Pulmonary artery endothelial cell (primary cell): ENCODE measurements around the gene HLF. TPM values are rescaled to one million over a fixed set of nuclear protein-coding genes. Genes with fewer than 3 reads are reported as not detected.

ENCODE experiments used
- DNase-seq: peaks from one replicate; pipeline ENCODE4 v3.0.0-alpha.2; 2011; ENCODE audit warnings: low read depth, low spot score
- total RNA-seq: library from RNA; depleted of rRNA; stranded (reverse); fragments of >200 nt; gene quantifications from 2 replicates; pipeline ENCODE4 v1.2.3, GENCODE V29; 2014

The HLF gene
- total RNA-seq, result 0.13 TPM in 1 of 2 replicates, not detected in the other

GRCh38 chr17:55264645-55265298 lies at the start of gene HLF:
TSS of gene HLF (plus strand) at chr17:55264960. CDS start at chr17:55265485, 525 bp downstream.
- peak; percentile 10 for DNase-seq

GRCh38 chr17:55215711-55216110 lies 49.0 kb upstream of the HLF start:
- DNase-seq, result no peak

GRCh38 chr17:55216888-55217287 lies 47.9 kb upstream of the HLF start:
- no peak for DNase-seq

GRCh38 chr17:55219459-55219858 lies 45.3 kb upstream of the HLF start:
- no peak for DNase-seq

- no peak for DNase-seq
These were observed 44.8 kb upstream of the HLF start for GRCh38 chr17:55219934-55220333.

- DNase-seq, result no peak
These were observed 41.2 kb upstream of the HLF start for GRCh38 chr17:55223524-55223923.

GRCh38 chr17:55224746-55225145 lies 40.0 kb upstream of the HLF start:
- DNase-seq, result no peak

GRCh38 chr17:55225237-55225636 lies 39.5 kb upstream of the HLF start:
- no peak for DNase-seq

GRCh38 chr17:55228683-55229192 lies 36.0 kb upstream of the HLF start:
- no peak for DNase-seq

GRCh38 chr17:55229276-55229675 lies 35.5 kb upstream of the HLF start:
- DNase-seq, result no peak

GRCh38 chr17:55230716-55231115 lies 34.0 kb upstream of the HLF start:
- DNase-seq, result no peak

- DNase-seq, result no peak
These were observed 30.9 kb upstream of the HLF start for GRCh38 chr17:55233840-55234239.

- DNase-seq, result no peak
These were observed 28.4 kb upstream of the HLF start for GRCh38 chr17:55236316-55236715.

- DNase-seq, result no peak
These were observed 27.5 kb upstream of the HLF start for GRCh38 chr17:55237268-55237667.

- DNase-seq, result no peak
These were observed 26.9 kb upstream of the HLF start for GRCh38 chr17:55237841-55238178.

GRCh38 chr17:55238179-55238930 lies 26.4 kb upstream of the HLF start:
- DNase-seq, result peak; percentile 47

GRCh38 chr17:55238931-55239297 lies 25.8 kb upstream of the HLF start:
- no peak for DNase-seq

GRCh38 chr17:55241097-55241496 lies 23.7 kb upstream of the HLF start:
- no peak for DNase-seq

- DNase-seq, result no peak
These were observed 22.3 kb upstream of the HLF start for GRCh38 chr17:55242476-55242875.

GRCh38 chr17:55245986-55246385 lies 18.8 kb upstream of the HLF start:
- no peak for DNase-seq

- DNase-seq, result no peak
These were observed 18.2 kb upstream of the HLF start for GRCh38 chr17:55246583-55246982.

- DNase-seq, result no peak
These were observed 16.7 kb upstream of the HLF start for GRCh38 chr17:55248077-55248476.

- no peak for DNase-seq
These were observed 14.9 kb upstream of the HLF start for GRCh38 chr17:55249861-55250260.
